Choroid plexus epithelial cell (primary cell): ENCODE results near the gene PLXDC2.

Source experiments
- DNase-seq: peaks from one replicate; pipeline ENCODE4 v3.0.0-alpha.2; 2010; ENCODE audit warnings: low read depth
- H3K4me3 ChIP-seq: 2 replicates; pipeline ENCODE4 v1.5.1; 2011; ENCODE audit warnings: low read depth, mild to moderate bottlenecking, control low read depth, low read length, moderate library complexity
- CTCF ChIP-seq: conservative IDR thresholded peaks from 2 replicates; pipeline ENCODE4 v1.5.1; 2011; ENCODE audit warnings: low read depth, mild to moderate bottlenecking, control low read depth, inconsistent platforms, low read length, moderate library complexity

PLXDC2 gene

GRCh38 chr10:20117471-20117870, 301.2 kb downstream of the PLXDC2 start:
- H3K4me3 ChIP-seq, result no peak overlapping the region
- TF ChIP-seq CTCF, result no peak
- no peak for DNase-seq

GRCh38 chr10:20118119-20118518, 301.9 kb downstream of the PLXDC2 start:
- no peak overlapping the region for H3K4me3 ChIP-seq
- no peak for DNase-seq
- TF ChIP-seq CTCF, result no peak

- DNase-seq, result no peak
- no peak for TF ChIP-seq CTCF
- H3K4me3 ChIP-seq, result no peak overlapping the region
Observed at GRCh38 chr10:20128811-20129210, 312.6 kb downstream of the PLXDC2 start.

GRCh38 chr10:20132816-20133215, 316.6 kb downstream of the PLXDC2 start:
- DNase-seq, result no peak
- H3K4me3 ChIP-seq, result no peak overlapping the region
- TF ChIP-seq CTCF, result no peak

GRCh38 chr10:20133669-20134189, 317.5 kb downstream of the PLXDC2 start:
- no peak overlapping the region for H3K4me3 ChIP-seq
- no peak for DNase-seq
- TF ChIP-seq CTCF, result no peak

GRCh38 chr10:20142311-20142710, 326.1 kb downstream of the PLXDC2 start:
- no peak for TF ChIP-seq CTCF
- no peak for DNase-seq
- no peak overlapping the region for H3K4me3 ChIP-seq

- DNase-seq, result no peak
- TF ChIP-seq CTCF, result no peak
- H3K4me3 ChIP-seq, result no peak overlapping the region
Observed at GRCh38 chr10:20144268-20144667, 328.0 kb downstream of the PLXDC2 start.
